Measurements from ENCODE around the gene AP2B1.

Gene AP2B1

DNA sequence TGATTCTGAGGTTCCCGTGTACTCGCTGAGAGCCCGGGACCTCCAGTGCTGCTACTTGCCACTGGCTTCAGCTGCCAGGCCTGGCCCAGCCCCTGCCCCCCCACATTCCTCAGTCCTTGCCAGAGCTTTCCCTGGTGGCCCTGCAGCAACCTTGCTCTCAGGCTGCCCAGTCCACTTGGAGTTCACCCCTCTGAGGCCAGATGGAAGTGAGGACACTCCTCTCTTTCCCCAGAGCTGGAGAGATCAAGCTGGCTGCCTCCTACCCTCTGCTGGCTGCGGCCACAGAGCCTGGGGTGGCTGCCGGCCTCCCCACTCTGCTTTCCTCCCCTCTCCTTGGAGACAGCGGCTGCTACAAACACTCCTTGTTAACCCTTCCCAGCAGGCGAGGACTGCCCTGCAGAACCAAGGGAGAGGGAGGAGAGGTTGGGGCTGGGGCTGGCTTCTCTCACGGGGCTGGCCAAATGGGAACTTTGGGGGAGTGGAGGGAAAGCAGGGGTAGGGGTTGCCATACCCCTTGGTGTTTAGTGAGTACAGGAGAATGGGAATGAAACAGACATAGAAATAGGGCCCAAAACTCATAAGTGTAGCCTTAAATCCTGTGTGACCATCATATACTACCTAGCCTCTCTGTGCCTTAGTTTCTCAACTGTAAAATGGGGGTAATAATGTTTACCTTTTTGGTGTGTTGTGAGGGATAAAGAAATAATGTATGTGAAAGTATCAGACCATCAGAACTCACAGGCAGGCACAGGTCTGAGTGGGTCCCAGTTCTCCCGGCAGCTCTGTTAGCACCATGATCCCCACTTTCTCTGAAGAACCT is 166.0 kb downstream of the AP2B1 start, which contains the start of gene GAS2L2:
TSS of gene GAS2L2 (minus strand) at position 295 of the 820 bp plus-strand sequence. CDS start 389 bp downstream, outside the sequence.
- DNase-seq (ENCODE audit: low read depth), result no peak
- no peak within 1 kb of the TSS for H3K4me3 ChIP-seq (ENCODE audit: low read depth, low read length)
- TF ChIP-seq, protein P1, sequence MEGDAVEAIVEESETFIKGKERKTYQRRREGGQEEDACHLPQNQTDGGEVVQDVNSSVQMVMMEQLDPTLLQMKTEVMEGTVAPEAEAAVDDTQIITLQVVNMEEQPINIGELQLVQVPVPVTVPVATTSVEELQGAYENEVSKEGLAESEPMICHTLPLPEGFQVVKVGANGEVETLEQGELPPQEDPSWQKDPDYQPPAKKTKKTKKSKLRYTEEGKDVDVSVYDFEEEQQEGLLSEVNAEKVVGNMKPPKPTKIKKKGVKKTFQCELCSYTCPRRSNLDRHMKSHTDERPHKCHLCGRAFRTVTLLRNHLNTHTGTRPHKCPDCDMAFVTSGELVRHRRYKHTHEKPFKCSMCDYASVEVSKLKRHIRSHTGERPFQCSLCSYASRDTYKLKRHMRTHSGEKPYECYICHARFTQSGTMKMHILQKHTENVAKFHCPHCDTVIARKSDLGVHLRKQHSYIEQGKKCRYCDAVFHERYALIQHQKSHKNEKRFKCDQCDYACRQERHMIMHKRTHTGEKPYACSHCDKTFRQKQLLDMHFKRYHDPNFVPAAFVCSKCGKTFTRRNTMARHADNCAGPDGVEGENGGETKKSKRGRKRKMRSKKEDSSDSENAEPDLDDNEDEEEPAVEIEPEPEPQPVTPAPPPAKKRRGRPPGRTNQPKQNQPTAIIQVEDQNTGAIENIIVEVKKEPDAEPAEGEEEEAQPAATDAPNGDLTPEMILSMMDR (IDR thresholded peaks at IDR 0.05; ENCODE audit: control insufficient read depth, extremely low read depth, insufficient read depth), result no peak

DNA sequence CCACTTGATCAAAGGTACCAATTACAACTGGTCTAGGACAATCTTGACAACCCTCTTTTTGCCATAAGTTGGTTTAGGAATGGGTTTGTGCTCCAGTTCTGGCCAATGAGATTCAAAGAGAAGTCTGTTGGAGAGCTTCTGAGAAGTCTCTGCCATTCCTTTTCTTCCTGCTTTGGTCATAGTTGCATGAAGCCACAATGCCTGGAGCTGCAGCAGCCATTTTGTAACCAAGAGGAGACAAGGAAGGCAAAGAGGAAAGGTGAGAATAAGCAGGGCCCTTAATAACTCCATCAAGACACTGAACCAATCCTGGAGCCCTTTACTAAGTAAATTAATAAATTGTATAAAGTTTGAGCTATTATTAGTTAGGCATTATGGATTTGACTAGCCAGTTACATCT is 170.1 kb downstream of the AP2B1 start:
- no peak overlapping the region for H3K4me3 ChIP-seq (ENCODE audit: low read depth, low read length)
- TF ChIP-seq, protein P1 (IDR thresholded peaks at IDR 0.05; ENCODE audit: control insufficient read depth, extremely low read depth, insufficient read depth), result no peak
- no peak for DNase-seq (ENCODE audit: low read depth)

DNA sequence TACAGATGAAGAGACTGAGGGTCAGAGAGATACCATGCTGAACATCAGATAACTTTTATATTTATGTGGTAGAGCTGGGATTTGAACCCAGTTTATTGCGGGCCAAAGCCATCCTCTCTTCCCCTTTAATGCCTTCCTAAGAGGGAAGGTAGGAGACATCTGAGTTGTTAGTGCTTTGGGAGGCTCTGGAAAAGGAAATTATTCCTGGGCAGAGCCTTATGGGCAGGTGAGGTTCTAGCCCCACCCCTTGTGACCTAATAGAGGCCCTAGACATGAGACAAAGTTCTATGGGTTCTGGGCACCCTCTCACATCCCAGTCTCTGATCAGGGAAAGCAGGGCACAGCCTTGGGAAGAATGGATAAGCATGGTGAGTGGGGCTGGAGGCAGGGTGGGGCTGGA is 173.5 kb downstream of the AP2B1 start, which contains the start of gene C17orf50:
TSS of gene C17orf50 (plus strand) at position 301 of the 400 bp plus-strand sequence. CDS start at position 356, 55 bp downstream.
- no peak within 1 kb of the TSS for H3K4me3 ChIP-seq (ENCODE audit: low read depth, low read length)
- no peak for DNase-seq (ENCODE audit: low read depth)
- TF ChIP-seq, protein P1 (IDR thresholded peaks at IDR 0.05; ENCODE audit: control insufficient read depth, extremely low read depth, insufficient read depth), result no peak

DNA sequence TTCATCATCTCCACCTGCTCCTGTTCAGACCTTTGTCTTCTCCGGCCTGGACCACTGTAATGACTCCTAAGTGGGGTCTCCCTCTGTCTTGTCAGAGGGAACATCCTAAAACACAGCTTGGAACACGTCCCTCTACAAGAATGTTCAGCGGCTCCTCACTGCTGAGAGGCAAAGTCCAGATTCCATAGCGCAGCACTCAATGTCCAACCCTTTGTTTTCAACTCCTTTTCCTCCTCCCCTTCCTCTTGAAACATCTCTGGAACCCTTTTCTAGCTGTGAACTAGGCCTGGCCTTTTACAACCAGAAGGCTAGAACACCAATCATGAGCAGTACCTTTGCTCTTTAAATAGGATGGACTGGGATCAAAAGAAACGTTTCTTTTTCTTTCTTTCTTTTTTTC is 174.5 kb downstream of the AP2B1 start:
- no peak overlapping the region for H3K4me3 ChIP-seq (ENCODE audit: low read depth, low read length)
- TF ChIP-seq, protein P1 (IDR thresholded peaks at IDR 0.05; ENCODE audit: control insufficient read depth, extremely low read depth, insufficient read depth), result no peak
- no peak for DNase-seq (ENCODE audit: low read depth)

DNA sequence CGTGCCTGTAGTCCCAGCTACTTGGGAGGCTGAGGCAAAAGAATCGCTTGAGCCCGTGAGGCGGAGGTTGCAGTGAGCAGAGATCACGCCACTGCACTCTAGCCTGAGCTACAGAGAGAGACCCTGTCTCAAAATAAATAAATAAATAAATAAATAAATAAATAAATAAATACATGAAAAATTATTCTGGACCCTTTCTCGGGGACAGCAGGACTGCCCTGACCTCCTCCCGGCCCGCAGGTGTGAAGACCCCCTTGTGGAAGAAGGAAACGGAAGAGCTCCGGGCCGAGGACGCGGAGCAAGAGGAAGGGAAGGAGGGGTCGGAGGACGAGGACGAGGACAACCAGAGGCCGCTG is 176.6 kb downstream of the AP2B1 start:
- H3K4me3 ChIP-seq (ENCODE audit: low read depth, low read length), result peak overlapping the region; percentile 34; the same call in 1 of the 2 replicates
- DNase-seq (ENCODE audit: low read depth), result no peak
- TF ChIP-seq, protein P1 (IDR thresholded peaks at IDR 0.05; ENCODE audit: control insufficient read depth, extremely low read depth, insufficient read depth), result no peak

DNA sequence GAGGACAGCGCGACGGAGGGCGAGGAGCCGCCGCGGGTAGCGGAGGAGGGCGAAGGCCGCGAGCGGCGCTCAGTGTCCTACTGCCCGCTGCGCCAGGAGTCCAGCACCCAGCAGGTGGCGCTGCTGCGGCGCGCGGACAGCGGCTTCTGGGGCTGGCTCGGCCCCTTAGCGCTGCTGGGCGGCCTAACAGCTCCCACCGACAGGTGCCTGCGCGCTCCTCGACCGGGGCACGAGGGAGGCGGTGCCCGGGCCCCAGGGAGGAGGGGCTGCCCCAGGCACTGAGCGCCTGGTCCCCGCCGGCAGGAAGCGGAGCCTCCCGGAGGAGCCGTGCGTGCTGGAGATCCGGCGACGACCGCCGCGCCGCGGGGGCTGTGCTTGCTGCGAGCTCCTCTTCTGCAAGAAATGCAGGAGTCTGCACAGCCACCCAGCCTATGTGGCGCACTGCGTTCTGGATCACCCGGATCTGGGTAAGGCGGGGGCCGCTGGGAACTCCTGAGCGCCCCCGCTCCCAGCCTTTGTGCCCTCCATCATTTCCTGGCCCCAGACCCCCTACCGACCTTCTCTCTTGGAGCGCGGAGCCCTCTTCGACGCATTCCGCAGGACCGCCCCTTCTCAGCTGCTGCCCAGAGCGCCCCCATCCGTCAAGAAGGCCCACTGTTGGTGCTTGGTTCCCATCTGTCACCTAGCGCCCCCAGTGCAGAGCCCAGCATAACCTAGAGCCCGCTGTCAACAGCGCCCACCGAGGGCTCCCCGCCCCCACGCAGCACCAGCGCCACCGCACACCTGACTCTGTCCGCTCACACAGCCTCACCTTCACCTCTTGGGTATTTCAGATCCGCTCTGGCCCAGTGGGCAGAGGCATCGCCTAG is 177.2 kb downstream of the AP2B1 start:
- TF ChIP-seq, protein P1 (IDR thresholded peaks at IDR 0.05; ENCODE audit: control insufficient read depth, extremely low read depth, insufficient read depth), result peak; percentile 99
- peak overlapping the region; percentile 34 for H3K4me3 ChIP-seq (ENCODE audit: low read depth, low read length)
- DNase-seq (ENCODE audit: low read depth), result peak; percentile 56
